Pancreas (tissue), 10 donors: ENCODE data around the gene TMEM244. TPM values are rescaled to one million over a fixed set of nuclear protein-coding genes. Genes with fewer than 3 reads are reported as not detected.

Experiments
- ATAC-seq, 4 donors: fragments of 200-7000 bp; cut with Tn5 transposase; one replicate each; pipeline versions ENCODE4 v1.8.0 to v1.9.1; 2020; ENCODE audit warnings: mild to moderate bottlenecking in 4 of 4, moderate library complexity in 4 of 4
- DNase-seq, 6 donors: peaks; one replicate each; pipeline ENCODE4 v3.0.0-alpha.2; 2020
- FAIRE-seq: peaks from 2 replicates; lab custom pipeline; 2012; peaks lifted over from hg19 to GRCh38; lab: Jason Lieb, UNC
- H3K27ac ChIP-seq, 4 donors: fragments of 200-600 bp; sonication (generic); 1 replicate in 3 of 4; 2 replicates in 1 of 4; pipeline versions ENCODE4 v1.5.0 to v1.8.0; 2020
- H3K27me3 ChIP-seq, 4 donors: fragments of 200-600 bp; one replicate each; pipeline ENCODE4 v1.8.0; 2021
- H3K36me3 ChIP-seq, 3 donors: fragments of 200-600 bp; sonication (generic) in 1 of 3; one replicate each; pipeline versions ENCODE4 v1.5.0 to v1.8.0; 2020 to 2021
- H3K4me1 ChIP-seq, 3 donors: fragments of 200-600 bp; one replicate each; pipeline ENCODE4 v1.8.0; 2021
- H3K4me3 ChIP-seq, 4 donors: fragments of 200-600 bp; sonication (generic) in 2 of 4; one replicate each; pipeline versions ENCODE4 v1.5.0 to v1.8.0; 2020 to 2021
- H3K9me3 ChIP-seq, 4 donors: fragments of 200-600 bp; one replicate each; pipeline ENCODE4 v1.8.0; 2021
- CTCF ChIP-seq, 4 donors: fragments of 200-600 bp; sonication (generic) in 3 of 4; IDR thresholded peaks; one replicate each; pipeline versions ENCODE4 v1.5.0 to v1.8.0; 2021; ENCODE audit warnings: antibody characterized with exemption in 4 of 4
- WGBS, 2 donors: extraction: QIAGEN DNeasy Blood & Tissue Kit; methylation state at CpG; one replicate each; pipeline ENCODE4 v1.1.7; 2013; 5-methylcytosine and 5-hydroxymethylcytosine counted together
- intact Hi-C, 3 donors: fragments of 100-400 bp; cut with DNase I; formaldehyde crosslinking; loops; one replicate each; pipeline versions ENCODE4 v1.11.1 to v1.14.2; 2022
- polyA plus RNA-seq, 2 donors: library from polyadenylated mRNA; stranded (reverse); fragments of 200-250 nt; gene quantifications; one replicate each; pipeline ENCODE4 v1.2.3, GENCODE V29; 2013
- total RNA-seq, 6 donors: library from RNA; stranded (reverse); fragmentation: NEBNext Ultra II Directional in 4 of 6; extraction: Animal tissue kit (Norgen Biotek cat#: 25700) in 4 of 6; gene quantifications; one replicate each; pipeline versions ENCODE4 v1.2.1 to v1.2.4, GENCODE V29; 2021 to 2023
- donor health status: healthy with polysubstance abuse.
- donor health status: DM: no; HTN: no; CAD: no; lungs with moderate emphysema.
- donor health status: DM: no; HTN: no; CAD: no.
- donor health status: control.
- donor health status: control.
- donor health status: Bipolar disorder and iron deficiency.
- donor health status: DM: yes; HTN: yes; CAD: no.
- donor health status: DM: no; HTN: no; CAD: no.
- donor health status: DM: no; HTN: no; CAD: no.
- donor health status: DM: yes; HTN: yes; CAD: no.

Gene TMEM244
- total and polyA plus RNA-seq, 8 donors: not detected

- DNase-seq (no peak), FAIRE-seq (no peak), ATAC-seq (no peak)
- no peaks in the 10 kb centered on the region for H3K27me3 ChIP-seq
- H3K9me3 ChIP-seq: no peaks in the 10 kb centered on the region
- H3K4me1 ChIP-seq: peaks cover 0 to 5% (median 0%) of the 10 kb centered on the region in 3 donors
- no peak overlapping the region for H3K4me3 ChIP-seq
- intact Hi-C loops: no loop called here
- WGBS, 2 donors: 88 to 90% methylated on average over 6 of the region's 6 CpGs
- no peak overlapping the region for H3K27ac ChIP-seq
- no peaks in the 10 kb centered on the region for H3K36me3 ChIP-seq
- no peak for TF ChIP-seq CTCF (IDR thresholded peaks at IDR 0.05)
Observed at GRCh38 chr6:129863664-129864063, 2.5 kb upstream of the TMEM244 start.

GRCh38 chr6:129859524-129859923 is 1.6 kb downstream of the TMEM244 start:
- ATAC-seq (peak in 1 of 4 donors; percentile 72), DNase-seq (no peak), FAIRE-seq (no peak)
- Histone ChIP-seq H3K4me3 (no peak overlapping the region), H3K27ac (no peak overlapping the region), H3K9me3 (no peaks in the 10 kb centered on the region), H3K27me3 (no peaks in the 10 kb centered on the region), H3K36me3 (no peaks in the 10 kb centered on the region), H3K4me1 (peaks cover 0 to 5% (median 0%) of the 10 kb centered on the region in 3 donors)
- WGBS, 2 donors: 8 to 10% methylated on average over 2 of the region's 2 CpGs
- intact Hi-C loops: no loop called here
- no peak for TF ChIP-seq CTCF (IDR thresholded peaks at IDR 0.05)

- 66 to 80% methylated on average over 4 of the region's 4 CpGs for WGBS, 2 donors
- DNase-seq (no peak), FAIRE-seq (no peak), ATAC-seq (no peak)
- no peak for TF ChIP-seq CTCF (IDR thresholded peaks at IDR 0.05)
- Histone ChIP-seq H3K4me3 (no peak overlapping the region), H3K9me3 (no peaks in the 10 kb centered on the region), H3K4me1 (peaks cover 0 to 5% (median 0%) of the 10 kb centered on the region in 3 donors), H3K27ac (no peak overlapping the region), H3K27me3 (no peaks in the 10 kb centered on the region), H3K36me3 (no peaks in the 10 kb centered on the region)
- intact Hi-C loops: no loop called here
Observed at GRCh38 chr6:129857838-129858237, 3.3 kb downstream of the TMEM244 start.

- intact Hi-C loops: no loop called here
- no peaks in the 10 kb centered on the region for H3K36me3 ChIP-seq
- ATAC-seq (no peak), FAIRE-seq (no peak), DNase-seq (no peak)
- no peaks in the 10 kb centered on the region for H3K27me3 ChIP-seq
- no peaks in the 10 kb centered on the region for H3K4me1 ChIP-seq
- H3K27ac ChIP-seq: no peak overlapping the region
- WGBS, 2 donors: 62 to 70% methylated on average over 3 of the region's 3 CpGs
- TF ChIP-seq CTCF (IDR thresholded peaks at IDR 0.05): no peak
- no peak overlapping the region for H3K4me3 ChIP-seq
- no peaks in the 10 kb centered on the region for H3K9me3 ChIP-seq
Observed at GRCh38 chr6:129853996-129854711, 7.0 kb downstream of the TMEM244 start.

- ATAC-seq (no peak), DNase-seq (no peak), FAIRE-seq (no peak)
- Histone ChIP-seq H3K27ac (no peak overlapping the region), H3K4me3 (no peak overlapping the region), H3K9me3 (no peaks in the 10 kb centered on the region), H3K36me3 (no peaks in the 10 kb centered on the region), H3K27me3 (no peaks in the 10 kb centered on the region), H3K4me1 (no peaks in the 10 kb centered on the region)
- TF ChIP-seq CTCF (IDR thresholded peaks at IDR 0.05): no peak
- intact Hi-C loops: no loop called here
- WGBS, 2 donors: 51 to 61% methylated on average over 5 of the region's 5 CpGs
Observed at GRCh38 chr6:129852257-129852858, 8.8 kb downstream of the TMEM244 start.
